Right lobe of liver (tissue), 4 donors: ENCODE results near the gene ARF3.

Source experiments
- POLR2A ChIP-seq: fragments of 450-650 bp; IDR thresholded peaks from one replicate; pipeline ENCODE4 v1.6.1; 2017; ENCODE audit warnings: antibody characterized with exemption, mild to moderate bottlenecking
- TF ChIP-seq, protein P1 (sequence below), 4 donors: fragments of 200-600 bp in 3 of 4; fragments of 450-650 bp in 1 of 4; IDR thresholded peaks; one replicate each; pipeline versions ENCODE4 v1.5.1 to v1.8.0; 2016 to 2022; ENCODE audit warnings: antibody characterized with exemption in 4 of 4, mild to moderate bottlenecking in 2 of 4
- donor health status: DM: no; HTN: no; CAD: no.
- donor health status: DM: no; HTN: no; CAD: no.
- donor health status: DM: no; HTN: yes; CAD: no.

DNA sequence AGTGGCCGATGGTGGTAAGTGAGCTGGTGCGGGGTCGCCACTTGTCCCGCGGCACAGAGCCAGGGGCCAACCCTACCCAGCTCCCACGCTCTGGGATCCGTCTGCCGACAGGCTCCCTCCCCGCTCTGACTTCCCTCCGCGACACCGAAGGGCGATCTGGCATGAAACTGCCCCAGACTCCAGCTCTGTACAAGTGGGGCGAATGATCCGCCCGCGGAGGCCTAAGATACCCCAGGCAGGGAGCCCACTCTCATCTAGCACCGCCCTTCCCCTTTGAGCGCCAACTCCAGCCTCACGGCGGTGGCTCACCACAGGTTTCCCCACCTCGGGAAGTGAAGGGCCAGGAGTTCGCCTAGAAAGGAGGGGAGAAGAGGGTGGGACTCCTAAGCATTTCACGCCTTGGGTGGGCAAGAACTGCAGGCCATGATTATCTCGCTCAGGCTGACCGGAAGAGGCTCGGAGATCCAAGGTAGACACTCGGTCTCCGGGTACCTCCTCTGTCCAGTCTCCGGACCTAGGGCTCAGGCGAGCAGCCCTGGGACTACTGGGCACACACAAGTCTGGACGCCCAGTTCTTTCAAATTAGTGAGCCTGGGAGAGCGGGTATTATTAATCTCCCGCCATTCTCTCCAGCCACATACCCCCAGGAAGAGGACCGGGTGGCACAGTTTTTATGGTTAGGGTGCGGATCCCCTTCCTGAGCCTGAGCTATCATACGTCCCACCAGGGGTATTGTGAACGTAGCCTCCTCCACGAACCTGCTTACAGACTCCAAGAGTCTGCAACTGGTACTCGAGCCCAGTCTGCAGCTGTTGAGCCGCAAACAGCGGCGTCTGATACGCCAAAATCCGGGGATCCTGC, 21.7 kb upstream of the ARF3 start:
- TF ChIP-seq, protein P1, sequence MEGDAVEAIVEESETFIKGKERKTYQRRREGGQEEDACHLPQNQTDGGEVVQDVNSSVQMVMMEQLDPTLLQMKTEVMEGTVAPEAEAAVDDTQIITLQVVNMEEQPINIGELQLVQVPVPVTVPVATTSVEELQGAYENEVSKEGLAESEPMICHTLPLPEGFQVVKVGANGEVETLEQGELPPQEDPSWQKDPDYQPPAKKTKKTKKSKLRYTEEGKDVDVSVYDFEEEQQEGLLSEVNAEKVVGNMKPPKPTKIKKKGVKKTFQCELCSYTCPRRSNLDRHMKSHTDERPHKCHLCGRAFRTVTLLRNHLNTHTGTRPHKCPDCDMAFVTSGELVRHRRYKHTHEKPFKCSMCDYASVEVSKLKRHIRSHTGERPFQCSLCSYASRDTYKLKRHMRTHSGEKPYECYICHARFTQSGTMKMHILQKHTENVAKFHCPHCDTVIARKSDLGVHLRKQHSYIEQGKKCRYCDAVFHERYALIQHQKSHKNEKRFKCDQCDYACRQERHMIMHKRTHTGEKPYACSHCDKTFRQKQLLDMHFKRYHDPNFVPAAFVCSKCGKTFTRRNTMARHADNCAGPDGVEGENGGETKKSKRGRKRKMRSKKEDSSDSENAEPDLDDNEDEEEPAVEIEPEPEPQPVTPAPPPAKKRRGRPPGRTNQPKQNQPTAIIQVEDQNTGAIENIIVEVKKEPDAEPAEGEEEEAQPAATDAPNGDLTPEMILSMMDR (IDR thresholded peaks at IDR 0.05) = no peak
- no peak for TF ChIP-seq POLR2A
